Fibroblast of mammary gland (primary cell): Measurements from ENCODE around the gene TCAF1.
"Not testable (repeated sequence)": the region's sequence is repeated elsewhere in the genome, so short reads cannot be mapped to it uniquely, and the experiment has no call there.

ENCODE experiments used
- DNase-seq: peaks from one replicate; pipeline ENCODE4 v3.0.0-alpha.2; 2010; ENCODE audit warnings: low read depth
- H3K4me3 ChIP-seq: 2 replicates; pipeline ENCODE4 v1.5.1; 2011; ENCODE audit warnings: low read depth, mild to moderate bottlenecking, low read length, moderate library complexity; ENCODE audit not compliant: control insufficient read depth

TCAF1 gene

DNA sequence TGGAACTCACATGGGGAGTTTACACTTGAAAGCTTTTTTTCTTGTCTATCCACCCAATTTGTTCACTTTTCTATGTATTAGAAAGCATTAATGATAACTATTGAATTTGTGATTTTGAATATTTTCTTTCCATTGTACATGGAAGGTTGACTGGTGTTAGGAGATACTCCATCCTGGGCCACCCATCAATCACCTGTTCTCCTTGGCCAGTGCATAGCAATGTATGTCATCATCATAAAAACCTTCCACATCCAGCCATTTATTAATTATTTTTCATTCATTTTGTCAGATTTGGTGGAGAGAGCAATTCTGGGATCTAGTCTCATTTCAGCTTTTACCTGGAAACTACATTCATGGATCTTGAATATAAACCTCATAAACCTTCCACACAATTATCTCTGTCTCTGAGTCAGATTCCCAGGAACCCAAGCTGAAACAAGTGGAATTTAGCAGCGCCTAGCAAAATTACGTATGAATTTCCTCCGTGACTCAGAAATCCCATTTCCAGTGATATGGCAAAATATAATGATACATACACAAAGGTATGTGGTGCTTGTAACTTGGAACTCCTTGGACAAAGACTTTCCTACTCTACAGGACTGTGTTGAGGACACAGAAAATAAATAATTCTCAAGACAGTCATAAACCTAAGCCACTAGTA is 78.2 kb downstream of the TCAF1 start:
- DNase-seq, H3K4me3 ChIP-seq: not testable (repeated sequence)

DNA sequence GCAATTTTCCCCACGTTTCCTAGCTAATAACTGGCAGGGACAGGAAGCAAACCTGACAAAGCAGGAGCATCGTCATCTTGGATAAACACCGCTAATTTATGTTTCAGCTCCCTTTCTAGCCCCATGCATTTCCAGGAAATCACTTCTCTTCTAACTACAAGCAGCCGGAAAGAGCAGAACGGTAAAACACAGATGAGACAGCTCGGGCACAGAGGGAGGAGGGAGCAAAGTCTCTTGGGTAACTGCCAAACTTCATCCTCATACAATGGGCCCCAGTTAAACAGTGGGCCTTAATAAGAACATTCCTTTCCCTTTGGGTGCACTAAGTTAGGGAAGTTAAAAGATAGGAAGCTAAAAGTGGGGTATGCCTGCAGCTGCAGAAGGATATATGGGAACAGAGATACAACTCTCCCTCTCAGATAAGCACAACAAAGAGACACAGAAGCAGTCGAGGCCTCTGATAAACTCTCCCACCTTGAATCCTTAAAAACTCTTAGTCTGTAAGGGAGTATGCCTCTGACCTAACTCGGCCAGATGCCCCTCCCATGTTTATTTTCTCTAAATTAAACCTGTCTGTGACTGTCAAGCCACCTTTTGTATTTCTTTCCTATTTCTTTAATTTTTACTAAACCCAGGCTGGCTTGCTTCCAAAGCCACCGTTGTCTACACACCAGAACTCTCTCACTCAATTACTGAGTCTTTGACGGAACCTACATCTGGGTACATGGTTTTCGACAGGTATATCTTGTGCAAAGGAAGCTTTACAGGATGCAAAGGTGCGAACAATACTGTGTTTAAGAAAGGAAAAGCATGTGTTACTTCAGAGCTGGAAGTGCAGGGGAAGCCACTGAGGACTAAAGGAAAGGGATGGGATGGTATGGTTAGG is 80.3 kb downstream of the TCAF1 start:
- not testable (repeated sequence) for DNase-seq, H3K4me3 ChIP-seq

DNA sequence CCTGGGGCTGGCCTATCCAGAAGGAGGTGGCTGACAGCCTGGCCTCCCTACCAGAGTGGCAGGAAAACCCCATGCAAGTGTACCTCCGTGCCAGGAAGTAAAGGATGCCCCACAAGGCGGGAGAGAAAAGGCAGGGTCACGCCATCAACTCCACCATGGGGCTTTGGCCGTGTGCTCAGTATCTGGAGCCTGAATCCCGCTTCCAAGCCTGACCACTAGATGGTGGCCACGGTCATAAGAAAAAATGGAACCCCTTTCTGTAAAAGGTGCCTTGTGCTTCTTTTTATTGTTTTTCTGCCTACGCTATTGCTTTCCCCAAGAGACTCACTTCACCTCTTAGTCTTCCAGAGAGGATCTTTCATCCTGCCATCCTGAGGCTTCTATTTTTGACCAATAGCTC is 84.1 kb downstream of the TCAF1 start:
- not testable (repeated sequence) for DNase-seq, H3K4me3 ChIP-seq

DNA sequence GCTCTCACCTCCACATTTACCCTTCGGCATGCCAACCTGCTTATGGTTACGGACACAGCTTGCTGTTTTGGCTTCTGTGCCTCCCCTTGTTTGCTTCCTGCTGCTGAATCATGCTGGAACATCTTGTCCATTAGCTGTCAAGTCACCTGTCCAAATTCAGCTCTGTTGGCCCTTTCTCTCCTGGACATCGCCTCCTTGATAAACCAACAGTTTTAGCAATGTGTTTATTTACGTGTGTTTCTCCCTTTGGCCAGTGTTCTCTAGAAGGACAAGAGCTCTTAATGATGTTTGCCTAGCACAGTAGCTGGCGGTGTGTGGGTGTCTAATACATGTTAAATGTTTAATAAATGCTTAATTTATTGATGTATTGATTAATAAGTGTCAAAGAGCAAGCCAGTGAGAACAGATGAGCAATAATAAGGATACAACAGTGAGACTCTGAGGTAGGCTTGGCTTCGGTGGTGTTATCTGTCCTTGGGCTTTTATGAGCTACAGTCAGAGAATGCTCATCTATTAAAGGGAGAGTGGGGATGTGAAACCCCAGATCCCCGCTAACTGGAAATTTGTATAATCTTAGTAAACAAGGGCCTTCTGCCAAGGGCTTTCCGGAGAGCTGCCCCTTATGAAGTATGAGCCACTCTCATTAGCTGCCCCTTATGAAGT is 85.4 kb downstream of the TCAF1 start:
- not testable (repeated sequence) for H3K4me3 ChIP-seq, DNase-seq

DNA sequence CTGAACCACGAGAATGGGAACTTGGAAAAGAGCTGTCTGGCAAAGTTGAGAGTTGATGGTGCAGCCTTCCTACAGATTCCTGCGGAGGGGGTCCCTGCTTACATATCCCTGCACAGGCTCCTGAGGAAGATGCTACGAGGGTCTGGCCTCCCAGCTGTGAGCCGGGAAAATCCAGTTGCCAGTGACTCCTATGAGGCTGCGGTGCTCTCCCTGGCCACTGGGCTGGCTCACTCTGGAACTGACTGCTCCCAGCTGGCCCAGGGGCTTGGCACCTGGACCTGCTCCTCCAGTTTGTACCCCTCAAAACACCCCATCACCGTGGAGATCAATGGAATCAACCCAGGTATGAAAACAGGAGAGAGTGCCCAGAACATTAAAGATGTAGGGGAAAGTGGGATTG is 91.3 kb downstream of the TCAF1 start:
- not testable (repeated sequence) for DNase-seq

DNA sequence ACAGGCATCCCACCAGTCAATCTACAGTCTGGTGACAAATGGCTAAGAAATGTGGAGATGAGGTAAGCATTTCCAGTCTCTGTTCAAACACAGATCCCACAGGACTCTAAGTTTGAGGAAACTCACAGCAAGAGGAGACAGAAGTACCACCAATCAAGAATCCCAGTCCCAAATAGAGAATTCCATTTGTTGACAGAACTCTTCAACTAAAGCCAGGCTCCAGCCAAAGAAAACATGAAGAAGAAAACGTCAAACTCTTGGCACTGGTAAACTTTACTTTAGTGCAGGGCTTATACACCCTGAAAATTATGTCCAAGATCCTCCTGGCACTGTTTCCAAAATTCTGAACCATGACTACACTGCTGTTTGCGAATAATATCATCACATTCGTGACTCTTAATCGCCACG is 95.3 kb downstream of the TCAF1 start:
- not testable (repeated sequence) for DNase-seq, H3K4me3 ChIP-seq

More for the DNA sequence above, 91.3 kb downstream of the TCAF1 start:
- H3K4me3 ChIP-seq, result not testable (repeated sequence)
